Stomach smooth muscle (tissue), 2 donors: Measurements from ENCODE around the gene MRPL20.
"Not testable (repeated sequence)": the region's sequence is repeated elsewhere in the genome, so short reads cannot be mapped to it uniquely, and the experiment has no call there.

Experiments
- H3K27ac ChIP-seq: one replicate; pipeline ENCODE4 v1.7.0; 2013; ENCODE audit warnings: mild to moderate bottlenecking, low read length, inconsistent platforms
- H3K27me3 ChIP-seq, 2 donors: one replicate each; pipeline ENCODE4 v1.7.0; 2013; ENCODE audit warnings: low read length in 2 of 2; ENCODE audit not compliant: insufficient read depth in 2 of 2, control insufficient read depth in 1 of 2
- H3K36me3 ChIP-seq, 2 donors: one replicate each; pipeline ENCODE4 v1.7.0; 2013; ENCODE audit warnings: low read length in 2 of 2; ENCODE audit not compliant: control insufficient read depth in 2 of 2, insufficient read depth in 2 of 2
- H3K4me1 ChIP-seq: one replicate; pipeline ENCODE4 v1.7.0; 2013; ENCODE audit warnings: low read length; ENCODE audit not compliant: control insufficient read depth, insufficient read depth
- H3K4me3 ChIP-seq, 2 donors: one replicate each; pipeline ENCODE4 v1.7.0; 2013; ENCODE audit warnings: low read length in 2 of 2
- H3K9ac ChIP-seq, 2 donors: one replicate each; pipeline ENCODE4 v1.7.0; 2013; ENCODE audit warnings: low read length in 2 of 2, mild to moderate bottlenecking in 1 of 2
- H3K9me3 ChIP-seq, 2 donors: one replicate each; pipeline ENCODE4 v1.7.0; 2013; ENCODE audit warnings: low read length in 2 of 2; ENCODE audit not compliant: control insufficient read depth in 2 of 2
- donor health status: healthy.
- donor health status: Pancreatic carcinoma.

MRPL20 gene

GRCh38 chr1:1430114-1430982 lies 23.3 kb upstream of the MRPL20 start:
- H3K27me3 ChIP-seq = no peaks in the 10 kb centered on the region
- peak overlapping the region in 1 of 2 donors; percentile 44 for H3K4me3 ChIP-seq
- peaks cover 59% of the 10 kb centered on the region for H3K4me1 ChIP-seq
- H3K9ac ChIP-seq = peak overlapping the region; percentile 63 to 64
- H3K9me3 ChIP-seq = no peaks in the 10 kb centered on the region
- peak overlapping the region; percentile 99 for H3K27ac ChIP-seq
- H3K36me3 ChIP-seq = no peaks in the 10 kb centered on the region

DNA sequence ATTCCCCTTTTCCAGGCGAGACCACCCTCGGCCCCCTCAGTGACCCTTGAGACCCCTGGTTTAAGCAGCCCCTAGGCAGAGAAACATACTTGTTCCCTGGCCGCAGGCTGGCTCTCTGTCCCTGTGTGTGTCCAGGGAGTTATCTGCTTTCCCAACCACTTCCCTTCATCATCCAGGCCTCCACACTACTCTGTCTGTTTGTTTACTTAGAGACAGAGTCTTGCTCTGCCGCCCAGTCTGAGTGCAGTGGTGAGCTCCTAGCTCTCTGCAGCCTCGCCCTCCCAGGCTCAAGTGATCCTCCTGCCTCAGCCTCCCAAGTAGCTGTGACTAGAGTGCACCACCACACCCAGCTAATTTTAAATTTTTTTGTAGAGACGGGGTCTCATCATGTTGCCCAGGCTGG lies 22.6 kb upstream of the MRPL20 start:
- Histone ChIP-seq H3K9me3 (no peaks in the 10 kb centered on the region), H3K27me3 (no peaks in the 10 kb centered on the region), H3K4me3 (peak overlapping the region in 1 of 2 donors; percentile 22), H3K4me1 (peaks cover 52% of the 10 kb centered on the region), H3K27ac (peak overlapping the region; percentile 99), H3K9ac (peak overlapping the region in 1 of 2 donors; percentile 63), H3K36me3 (no peaks in the 10 kb centered on the region)

DNA sequence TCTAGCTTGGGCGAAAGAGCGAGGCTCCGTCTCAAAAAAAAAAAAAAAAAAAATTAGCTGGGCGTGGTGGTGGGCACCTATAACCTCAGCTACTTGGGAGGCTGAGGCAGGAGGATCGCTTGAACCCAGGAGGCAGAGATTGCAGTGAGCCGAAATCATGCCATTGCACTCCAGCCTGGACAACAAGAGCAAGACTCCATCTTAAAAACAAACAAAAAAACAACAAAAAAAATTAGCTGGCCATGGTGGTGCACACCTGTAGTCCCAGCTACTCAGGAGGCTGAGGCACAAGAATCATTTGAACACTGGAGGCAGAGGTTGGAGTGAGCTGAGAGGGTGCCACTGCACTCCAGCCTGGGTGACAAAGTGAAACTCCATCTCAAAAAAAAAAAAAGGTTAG lies 21.9 kb upstream of the MRPL20 start:
- not testable (repeated sequence) for H3K4me3 ChIP-seq, H3K27ac ChIP-seq, H3K9ac ChIP-seq, H3K36me3 ChIP-seq, H3K27me3 ChIP-seq, H3K9me3 ChIP-seq
- H3K4me1 ChIP-seq = peaks cover 45% of the 10 kb centered on the region

GRCh38 chr1:1428174-1428573 lies 21.1 kb upstream of the MRPL20 start:
- Histone ChIP-seq H3K4me3 (no peak overlapping the region), H3K36me3 (no peaks in the 10 kb centered on the region), H3K9ac (no peak overlapping the region), H3K27ac (no peak overlapping the region), H3K4me1 (peaks cover 38% of the 10 kb centered on the region), H3K27me3 (no peaks in the 10 kb centered on the region), H3K9me3 (no peaks in the 10 kb centered on the region)

- no peaks in the 10 kb centered on the region for H3K36me3 ChIP-seq
- H3K9me3 ChIP-seq = no peaks in the 10 kb centered on the region
- no peak overlapping the region for H3K9ac ChIP-seq
- H3K27me3 ChIP-seq = no peaks in the 10 kb centered on the region
- H3K27ac ChIP-seq = no peak overlapping the region
- peaks cover 34% of the 10 kb centered on the region for H3K4me1 ChIP-seq
- peak overlapping the region in 1 of 2 donors; percentile 44 for H3K4me3 ChIP-seq
Measured at GRCh38 chr1:1427820-1428148, 20.7 kb upstream of the MRPL20 start.

DNA sequence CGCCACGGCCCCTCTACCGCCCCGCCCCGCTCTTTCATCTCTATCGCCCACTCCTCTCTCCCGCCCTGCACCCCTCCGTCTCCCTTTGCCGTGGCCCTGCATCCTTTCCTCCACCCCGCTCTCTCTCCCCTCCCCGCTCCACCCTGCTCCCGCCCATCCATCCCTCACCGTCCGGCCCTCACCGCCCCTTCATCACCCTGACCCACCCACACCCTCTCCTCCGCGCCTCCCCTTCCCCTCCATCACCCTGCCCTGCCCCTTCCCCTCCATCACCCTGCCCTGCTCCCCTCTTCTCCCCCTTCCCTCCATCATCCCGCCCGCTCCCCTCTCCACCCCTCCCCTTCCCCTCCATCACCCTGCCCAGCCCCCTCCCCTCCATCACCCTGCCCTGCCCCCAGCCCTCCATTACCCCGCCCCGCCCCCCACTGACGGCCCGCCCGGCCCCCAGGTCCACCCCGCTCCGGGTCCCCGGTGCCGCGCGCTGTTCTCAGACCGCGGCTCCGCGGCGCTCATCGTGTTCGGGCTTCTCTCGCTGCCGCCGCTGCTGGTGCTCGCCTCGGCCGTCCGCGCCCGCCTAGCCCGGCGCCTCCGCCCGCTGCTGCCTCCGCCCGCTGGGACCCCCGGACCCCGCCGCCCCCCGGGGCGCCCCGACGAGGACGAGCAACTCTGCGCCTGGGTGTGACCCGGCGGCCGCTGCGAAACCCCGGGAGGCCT lies 20.2 kb upstream of the MRPL20 start:
- peaks cover 28% of the 10 kb centered on the region for H3K4me1 ChIP-seq
- H3K27ac ChIP-seq = no peak overlapping the region
- no peak overlapping the region for H3K9ac ChIP-seq
- no peaks in the 10 kb centered on the region for H3K9me3 ChIP-seq
- H3K4me3 ChIP-seq = peak overlapping the region in 1 of 2 donors; percentile 44
- H3K27me3 ChIP-seq = no peaks in the 10 kb centered on the region
- H3K36me3 ChIP-seq = no peaks in the 10 kb centered on the region

GRCh38 chr1:1426496-1427105 lies 19.5 kb upstream of the MRPL20 start:
- Histone ChIP-seq H3K27me3 (no peaks in the 10 kb centered on the region), H3K36me3 (no peaks in the 10 kb centered on the region), H3K4me3 (no peak overlapping the region), H3K4me1 (peaks cover 22% of the 10 kb centered on the region), H3K9ac (no peak overlapping the region), H3K9me3 (no peaks in the 10 kb centered on the region), H3K27ac (no peak overlapping the region)

DNA sequence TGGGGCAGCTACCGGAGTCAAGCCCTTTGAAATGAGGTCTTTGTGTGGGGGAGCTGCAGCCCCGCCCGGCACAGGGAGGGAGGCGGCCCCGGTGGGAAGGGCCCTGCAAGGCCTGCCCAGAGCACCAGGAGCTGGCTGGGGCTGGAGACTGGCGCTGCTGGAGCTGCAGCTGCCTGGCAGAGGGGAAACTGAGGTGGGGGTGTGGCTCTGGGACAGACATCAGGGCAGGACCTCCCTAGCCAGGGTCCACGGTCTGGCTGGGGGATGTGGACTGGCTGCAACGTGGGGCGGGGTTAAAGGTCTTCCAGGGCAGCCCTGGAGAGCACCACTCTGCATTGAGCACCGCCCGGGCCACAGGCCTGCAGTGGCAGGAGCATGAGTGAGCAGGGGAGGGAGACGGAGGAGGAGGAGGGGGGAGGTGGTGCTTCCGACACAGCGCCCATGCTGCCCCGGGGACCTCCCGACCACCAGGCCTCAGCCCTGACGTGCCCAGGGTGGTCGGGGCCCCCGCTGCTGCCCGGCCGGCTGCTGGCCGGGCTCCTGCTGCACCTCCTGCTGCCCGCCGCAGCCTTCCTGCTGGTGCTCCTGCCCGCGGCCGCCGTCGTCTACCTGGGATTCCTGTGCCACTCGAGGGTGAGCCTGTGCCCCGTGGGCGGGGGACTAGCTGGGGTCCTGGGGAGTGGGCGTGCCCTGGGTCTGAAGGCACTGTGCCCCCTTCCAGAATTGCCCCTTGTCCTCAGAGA lies 18.8 kb upstream of the MRPL20 start:
- Histone ChIP-seq H3K36me3 (no peaks in the 10 kb centered on the region), H3K27ac (no peak overlapping the region), H3K9me3 (no peaks in the 10 kb centered on the region), H3K27me3 (no peaks in the 10 kb centered on the region), H3K4me1 (peaks cover 19% of the 10 kb centered on the region), H3K9ac (no peak overlapping the region), H3K4me3 (no peak overlapping the region)

GRCh38 chr1:1425426-1425752 lies 18.3 kb upstream of the MRPL20 start:
- Histone ChIP-seq H3K4me3 (no peak overlapping the region), H3K9ac (no peak overlapping the region), H3K4me1 (peaks cover 19% of the 10 kb centered on the region), H3K9me3 (no peaks in the 10 kb centered on the region), H3K36me3 (no peaks in the 10 kb centered on the region), H3K27me3 (no peaks in the 10 kb centered on the region), H3K27ac (no peak overlapping the region)

DNA sequence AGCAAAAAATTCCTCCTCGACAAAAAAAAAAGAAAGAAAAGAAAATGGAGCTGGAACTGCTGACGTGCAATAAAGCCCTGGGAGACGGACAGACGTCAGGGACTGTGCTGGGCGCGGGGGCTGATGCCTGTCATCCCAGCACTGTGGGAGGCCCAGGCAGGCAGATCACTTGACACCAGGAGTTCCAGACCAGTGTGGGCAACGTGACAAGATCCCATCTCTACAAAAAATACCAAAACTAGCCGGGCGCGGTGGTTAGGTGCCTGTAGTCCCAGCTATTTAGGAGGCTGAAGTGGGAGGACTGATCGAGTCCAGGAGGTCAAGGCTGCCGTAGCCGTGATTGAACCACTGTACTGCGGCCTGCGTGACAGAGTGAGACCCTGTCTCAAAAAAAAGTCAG lies 17.6 kb upstream of the MRPL20 start:
- Histone ChIP-seq H3K9ac (no peak overlapping the region), H3K4me3 (no peak overlapping the region), H3K4me1 (peaks cover 14% of the 10 kb centered on the region), H3K36me3 (no peaks in the 10 kb centered on the region), H3K27me3 (no peaks in the 10 kb centered on the region), H3K9me3 (no peaks in the 10 kb centered on the region), H3K27ac (no peak overlapping the region)
